Lower lobe of right lung (tissue), 2 donors: ENCODE measurements around the gene SRPK2. TPM values are rescaled to one million over a fixed set of nuclear protein-coding genes. Genes with fewer than 3 reads are reported as not detected.

ENCODE experiments used
- ATAC-seq, 2 donors: fragments of 200-7000 bp; cut with Tn5 transposase; one replicate each; pipeline ENCODE4 v1.9.1; 2020 to 2022; ENCODE audit warnings: mild to moderate bottlenecking in 2 of 2, moderate library complexity in 2 of 2
- DNase-seq: peaks from one replicate; pipeline ENCODE4 v3.0.0-alpha.2; 2020
- H3K27ac ChIP-seq: fragments of 200-600 bp; one replicate; pipeline ENCODE4 v1.8.0; 2022
- H3K27me3 ChIP-seq: fragments of 200-600 bp; one replicate; pipeline ENCODE4 v1.8.0; 2022; ENCODE audit warnings: low read depth
- H3K36me3 ChIP-seq: fragments of 200-600 bp; one replicate; pipeline ENCODE4 v1.8.0; 2022; ENCODE audit warnings: mild to moderate bottlenecking
- H3K4me1 ChIP-seq: fragments of 200-600 bp; one replicate; pipeline ENCODE4 v1.8.0; 2022
- H3K4me3 ChIP-seq: fragments of 200-600 bp; one replicate; pipeline ENCODE4 v1.8.0; 2022; ENCODE audit warnings: mild to moderate bottlenecking
- H3K9me3 ChIP-seq: fragments of 200-600 bp; one replicate; pipeline ENCODE4 v1.8.0; 2022
- intact Hi-C: fragments of 100-400 bp; cut with DNase I; formaldehyde crosslinking; loops from one replicate; pipeline ENCODE4 v1.11.0; 2022
- total RNA-seq: library from RNA; stranded (reverse); fragmentation: NEBNext Ultra II Directional; extraction: Animal tissue kit (Norgen Biotek cat#: 25700); gene quantifications from one replicate; pipeline ENCODE4 v1.2.1, GENCODE V29; 2021
- TF ChIP-seq, protein P1 (sequence below): fragments of 200-600 bp; IDR thresholded peaks from one replicate; pipeline ENCODE4 v1.8.0; 2022; ENCODE audit warnings: antibody characterized with exemption, mild to moderate bottlenecking
- donor health status: DM: no; HTN: yes; CAD: no; lungs with severe emphysema.

Gene SRPK2
- total RNA-seq, 1 donor from 2014 or later, result 43.2 TPM

DNA sequence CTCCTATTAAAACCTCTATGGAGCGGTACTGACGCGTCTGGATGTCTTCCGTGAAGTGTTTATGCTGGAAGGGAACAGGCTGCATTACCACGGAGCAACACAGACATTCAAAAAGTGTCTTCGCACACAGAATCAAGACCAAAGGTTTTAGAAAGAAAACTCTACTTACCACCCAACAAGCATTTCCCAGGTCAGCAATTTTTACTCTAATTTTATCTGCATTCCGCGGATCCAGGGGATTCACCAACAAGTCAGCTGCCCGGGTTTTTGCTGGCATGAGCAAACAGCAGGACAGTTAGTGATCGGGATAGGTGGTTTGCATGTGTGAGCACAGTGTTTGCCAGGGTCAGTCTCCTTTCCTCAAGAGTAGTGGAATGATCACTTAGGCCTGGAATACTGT is 255.9 kb downstream of the SRPK2 start:
- no peaks in the 10 kb centered on the region for H3K4me1 ChIP-seq
- DNase-seq, result no peak
- H3K4me3 ChIP-seq, result no peak overlapping the region
- H3K27ac ChIP-seq, result no peak overlapping the region
- H3K27me3 ChIP-seq, result no peaks in the 10 kb centered on the region
- no peak for ATAC-seq
- H3K9me3 ChIP-seq, result no peaks in the 10 kb centered on the region
- TF ChIP-seq, protein P1, sequence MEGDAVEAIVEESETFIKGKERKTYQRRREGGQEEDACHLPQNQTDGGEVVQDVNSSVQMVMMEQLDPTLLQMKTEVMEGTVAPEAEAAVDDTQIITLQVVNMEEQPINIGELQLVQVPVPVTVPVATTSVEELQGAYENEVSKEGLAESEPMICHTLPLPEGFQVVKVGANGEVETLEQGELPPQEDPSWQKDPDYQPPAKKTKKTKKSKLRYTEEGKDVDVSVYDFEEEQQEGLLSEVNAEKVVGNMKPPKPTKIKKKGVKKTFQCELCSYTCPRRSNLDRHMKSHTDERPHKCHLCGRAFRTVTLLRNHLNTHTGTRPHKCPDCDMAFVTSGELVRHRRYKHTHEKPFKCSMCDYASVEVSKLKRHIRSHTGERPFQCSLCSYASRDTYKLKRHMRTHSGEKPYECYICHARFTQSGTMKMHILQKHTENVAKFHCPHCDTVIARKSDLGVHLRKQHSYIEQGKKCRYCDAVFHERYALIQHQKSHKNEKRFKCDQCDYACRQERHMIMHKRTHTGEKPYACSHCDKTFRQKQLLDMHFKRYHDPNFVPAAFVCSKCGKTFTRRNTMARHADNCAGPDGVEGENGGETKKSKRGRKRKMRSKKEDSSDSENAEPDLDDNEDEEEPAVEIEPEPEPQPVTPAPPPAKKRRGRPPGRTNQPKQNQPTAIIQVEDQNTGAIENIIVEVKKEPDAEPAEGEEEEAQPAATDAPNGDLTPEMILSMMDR, result no peak
- intact Hi-C loops, result no loop called here
- H3K36me3 ChIP-seq, result peaks cover 47% of the 10 kb centered on the region

DNA sequence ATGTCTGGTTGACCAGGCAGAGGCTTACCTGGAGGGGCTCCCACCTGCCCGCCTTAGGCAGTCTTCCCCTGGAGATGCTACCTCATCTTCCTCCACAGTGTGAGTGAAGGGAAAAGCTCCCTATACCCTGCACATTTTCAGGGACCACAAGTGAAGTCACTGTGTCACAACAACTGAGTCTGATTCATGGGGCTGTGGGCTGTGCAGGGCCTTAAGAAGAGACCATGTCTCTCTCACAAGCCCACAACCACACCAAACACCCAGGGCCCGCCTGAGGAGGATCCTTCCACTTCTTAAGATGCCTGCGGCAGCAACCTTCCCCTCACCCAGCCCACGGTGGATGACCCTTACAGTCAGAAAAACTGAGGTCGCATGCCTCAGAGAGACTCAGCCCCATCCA is 256.4 kb downstream of the SRPK2 start:
- no peak for ATAC-seq
- intact Hi-C loops, result no loop called here
- no peak for DNase-seq
- Histone ChIP-seq H3K27ac (no peak overlapping the region), H3K36me3 (peaks cover 46% of the 10 kb centered on the region), H3K27me3 (no peaks in the 10 kb centered on the region), H3K4me1 (no peaks in the 10 kb centered on the region), H3K9me3 (no peaks in the 10 kb centered on the region), H3K4me3 (no peak overlapping the region)
- TF ChIP-seq, protein P1, result no peak

DNA sequence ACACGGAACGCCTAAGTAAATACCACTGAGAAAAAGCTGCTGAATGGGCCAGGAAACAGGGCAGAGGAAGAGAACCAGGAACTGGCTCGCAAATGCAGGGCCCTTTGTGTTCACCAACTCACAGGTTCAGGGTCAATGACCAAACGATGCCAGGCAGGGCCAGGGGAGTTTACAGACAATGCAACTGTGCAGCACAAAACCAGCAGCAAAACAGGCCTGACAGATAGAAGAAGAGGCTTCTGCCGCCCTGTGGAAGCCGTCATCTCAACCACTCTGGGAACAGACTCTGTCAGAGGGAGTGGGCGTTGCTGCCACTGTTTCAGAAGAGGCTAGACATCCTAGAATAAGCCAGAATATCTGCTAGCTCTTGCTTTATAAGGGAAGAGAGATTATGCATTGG is 256.8 kb downstream of the SRPK2 start:
- no peak overlapping the region for H3K4me3 ChIP-seq
- ATAC-seq (no peak), DNase-seq (no peak)
- intact Hi-C loops, result no loop called here
- H3K27ac ChIP-seq, result no peak overlapping the region
- TF ChIP-seq, protein P1, result no peak
- no peaks in the 10 kb centered on the region for H3K9me3 ChIP-seq
- no peaks in the 10 kb centered on the region for H3K27me3 ChIP-seq
- H3K36me3 ChIP-seq, result peaks cover 49% of the 10 kb centered on the region
- H3K4me1 ChIP-seq, result no peaks in the 10 kb centered on the region

DNA sequence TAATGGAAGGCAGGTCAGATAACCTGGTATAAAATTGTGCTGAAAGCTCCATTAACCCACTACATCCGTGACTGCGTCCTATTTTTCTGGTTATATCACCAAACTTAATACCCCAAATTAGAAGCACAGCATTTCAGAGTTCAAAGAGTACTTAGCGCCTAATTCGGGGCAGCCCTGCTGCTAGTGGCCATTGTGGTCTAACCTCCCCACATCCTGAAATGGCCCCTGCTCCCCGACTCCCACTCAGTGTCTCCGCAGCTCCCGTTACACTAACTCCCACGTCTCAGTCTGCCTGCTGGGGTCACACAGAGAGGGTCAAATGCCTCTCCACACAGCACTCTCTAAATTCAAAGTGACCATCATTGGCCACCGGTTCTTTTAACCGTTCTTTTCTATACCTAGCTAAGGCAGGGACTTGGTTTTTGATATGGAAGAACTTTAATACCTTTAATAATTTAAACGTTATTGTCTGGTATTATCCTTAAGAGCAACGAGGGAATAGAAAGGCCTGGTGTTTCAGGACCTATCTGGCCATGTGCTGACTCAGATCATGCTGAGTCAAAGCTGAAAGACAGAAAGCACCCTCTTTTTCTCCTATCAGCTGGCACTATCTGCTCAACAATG is 257.6 kb downstream of the SRPK2 start:
- no peaks in the 10 kb centered on the region for H3K9me3 ChIP-seq
- H3K4me3 ChIP-seq, result no peak overlapping the region
- ATAC-seq (no peak), DNase-seq (no peak)
- intact Hi-C loops, result no loop called here
- H3K36me3 ChIP-seq, result peaks cover 57% of the 10 kb centered on the region
- TF ChIP-seq, protein P1, result no peak
- no peaks in the 10 kb centered on the region for H3K4me1 ChIP-seq
- H3K27me3 ChIP-seq, result no peaks in the 10 kb centered on the region
- H3K27ac ChIP-seq, result no peak overlapping the region

DNA sequence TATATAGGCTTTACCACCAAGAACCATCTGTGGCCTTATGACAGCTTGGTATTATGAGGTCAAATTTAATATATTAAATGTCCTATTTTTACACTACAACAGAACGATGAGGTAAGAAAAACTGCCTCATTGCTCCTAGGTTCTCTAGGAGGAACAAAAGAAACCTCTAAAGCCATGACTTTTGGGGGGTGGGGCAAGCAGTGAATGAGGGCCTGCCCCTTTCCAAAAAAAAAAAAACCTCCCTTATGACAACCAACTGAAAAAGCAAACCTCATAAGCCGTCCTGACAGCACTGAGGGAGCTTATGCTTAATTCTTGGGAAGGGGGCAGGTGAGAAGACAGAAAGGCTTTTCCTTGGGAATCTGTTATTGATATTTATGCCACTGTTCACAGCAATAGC is 258.1 kb downstream of the SRPK2 start:
- H3K9me3 ChIP-seq, result no peaks in the 10 kb centered on the region
- peaks cover 62% of the 10 kb centered on the region for H3K36me3 ChIP-seq
- DNase-seq (no peak), ATAC-seq (no peak)
- H3K4me1 ChIP-seq, result no peaks in the 10 kb centered on the region
- intact Hi-C loops, result no loop called here
- H3K27ac ChIP-seq, result no peak overlapping the region
- H3K27me3 ChIP-seq, result no peaks in the 10 kb centered on the region
- TF ChIP-seq, protein P1, result no peak
- no peak overlapping the region for H3K4me3 ChIP-seq
